Neural progenitor cell (in vitro differentiated cells): ENCODE data around the gene MFAP3L. TPM values are rescaled to one million over a fixed set of nuclear protein-coding genes. Genes with fewer than 3 reads are reported as not detected.

Experiments used
- DNase-seq: peaks from one replicate; pipeline ENCODE4 v3.0.0-alpha.2; 2016; ENCODE audit warnings: low spot score
- H2AFZ ChIP-seq: fragments of 200-600 bp; sonication (generic); replicated peaks from 2 replicates; pipeline ENCODE4 v1.6.1; 2016; ENCODE audit warnings: antibody characterized with exemption
- H3F3A ChIP-seq: fragments of 200-600 bp; sonication (generic); 2 replicates; pipeline ENCODE4 v1.6.1; 2016; ENCODE audit warnings: antibody characterized with exemption, low read depth
- H3K27ac ChIP-seq: fragments of 200-600 bp; sonication (generic); 2 replicates; pipeline ENCODE4 v1.5.1; 2016; ENCODE audit warnings: mild to moderate bottlenecking
- H3K27me3 ChIP-seq: fragments of 200-600 bp; sonication (generic); 2 replicates; pipeline ENCODE4 v1.6.1; 2016; ENCODE audit warnings: mild to moderate bottlenecking, moderate library complexity
- H3K36me3 ChIP-seq: fragments of 200-600 bp; sonication (generic); 2 replicates; pipeline ENCODE4 v1.5.1; 2016
- H3K4me1 ChIP-seq: fragments of 200-600 bp; sonication (generic); 2 replicates; pipeline ENCODE4 v1.6.1; 2016; ENCODE audit warnings: mixed run types
- H3K4me2 ChIP-seq: fragments of 200-600 bp; sonication (generic); 2 replicates; pipeline ENCODE4 v1.6.1; 2016
- H3K4me3 ChIP-seq: fragments of 200-600 bp; sonication (generic); 2 replicates; pipeline ENCODE4 v1.5.1; 2016
- H3K79me2 ChIP-seq: fragments of 200-600 bp; sonication (generic); 2 replicates; pipeline ENCODE4 v1.6.1; 2016; ENCODE audit warnings: low read depth
- H3K9ac ChIP-seq: fragments of 200-600 bp; sonication (generic); 2 replicates; pipeline ENCODE4 v1.6.1; 2016
- H3K9me3 ChIP-seq: fragments of 200-600 bp; sonication (generic); 2 replicates; pipeline ENCODE4 v1.5.1; 2016; ENCODE audit warnings: low read depth
- H4K20me1 ChIP-seq: fragments of 200-600 bp; sonication (generic); 2 replicates; pipeline ENCODE4 v1.6.1; 2016; ENCODE audit warnings: low read depth
- H3K27ac Mint-ChIP-seq: 3 replicates; pipeline ENCODE4 v1.8.0; 2021; ENCODE audit warnings: mixed read lengths
- H3K27me3 Mint-ChIP-seq: 2 replicates; pipeline ENCODE4 v1.8.0; 2022; ENCODE audit warnings: low read depth, mild to moderate bottlenecking, inconsistent platforms, moderate library complexity, mixed read lengths; ENCODE audit not compliant: insufficient read depth
- H3K36me3 Mint-ChIP-seq: 3 replicates; pipeline ENCODE4 v1.8.0; 2021; ENCODE audit warnings: mixed read lengths
- H3K4me1 Mint-ChIP-seq: 3 replicates; pipeline ENCODE4 v1.8.0; 2021; ENCODE audit warnings: mixed read lengths
- H3K4me3 Mint-ChIP-seq: 3 replicates; pipeline ENCODE4 v1.8.0; 2021; ENCODE audit warnings: mild to moderate bottlenecking, moderate library complexity, mixed read lengths
- H3K9me3 Mint-ChIP-seq: 3 replicates; pipeline ENCODE4 v1.8.0; 2020; ENCODE audit warnings: mixed read lengths
- CTCF ChIP-seq: fragments of 200-600 bp; sonication (generic); IDR thresholded peaks from 2 replicates; pipeline ENCODE4 v1.5.1; 2017; ENCODE audit warnings: antibody characterized with exemption, mild to moderate bottlenecking
- EZH2 ChIP-seq: fragments of 200-600 bp; sonication (generic); IDR thresholded peaks from 2 replicates; pipeline ENCODE4 v1.6.1; 2017; ENCODE audit warnings: antibody characterized with exemption, mild to moderate bottlenecking, moderate library complexity
- EZH2phosphoT487 ChIP-seq: fragments of 200-600 bp; sonication (generic); IDR thresholded peaks from 2 replicates; pipeline ENCODE4 v1.6.1; 2017; ENCODE audit warnings: antibody characterized with exemption
- total RNA-seq: library from RNA; depleted of rRNA; stranded (reverse); fragments of >200 nt; gene quantifications from 2 replicates; pipeline ENCODE4 v1.2.3, GENCODE V29; 2015; ENCODE audit warnings: low replicate concordance

MFAP3L gene
- total RNA-seq, 1 donor from 2014 or later = 30.7 TPM

- Mint-ChIP-seq H3K4me1 (peaks cover 23% of the 10 kb centered on the region), H3K36me3 (no peaks in the 10 kb centered on the region)
- peak overlapping the region; percentile 79 for H3K27ac ChIP-seq
Observed at GRCh38 chr4:170003071-170004070, 22.8 kb downstream of the MFAP3L start.

GRCh38 chr4:170001745-170002267 lies 24.4 kb downstream of the MFAP3L start:
- H3K4me1 ChIP-seq = peaks cover 54% of the 10 kb centered on the region
- no peak overlapping the region for H3K4me3 ChIP-seq
- TF ChIP-seq EZH2phosphoT487 (no peak), CTCF (no peak), EZH2 (no peak)
- no peaks in the 10 kb centered on the region for H3K27me3 ChIP-seq
- no peak overlapping the region for H3K27ac ChIP-seq
- Mint-ChIP-seq H3K36me3 (no peaks in the 10 kb centered on the region), H3K27me3 (no peaks in the 10 kb centered on the region), H3K27ac (no peak overlapping the region), H3K4me1 (peaks cover 23% of the 10 kb centered on the region), H3K4me3 (no peak overlapping the region), H3K9me3 (no peaks in the 10 kb centered on the region)
- H3K9ac ChIP-seq = no peak overlapping the region
- DNase-seq = no peak
- H3K36me3 ChIP-seq = no peaks in the 10 kb centered on the region
- H4K20me1 ChIP-seq = no peaks in the 10 kb centered on the region
- H3F3A ChIP-seq = peaks cover 33% of the 10 kb centered on the region
- H3K9me3 ChIP-seq = no peaks in the 10 kb centered on the region
- peaks cover 1% of the 10 kb centered on the region for H3K79me2 ChIP-seq
- H2AFZ ChIP-seq = no peak overlapping the region
- H3K4me2 ChIP-seq = no peak overlapping the region

More at GRCh38 chr4:170003071-170004070, 22.8 kb downstream of the MFAP3L start:
- no peaks in the 10 kb centered on the region for H3K9me3 ChIP-seq
- peaks cover 13% of the 10 kb centered on the region for H3K79me2 ChIP-seq
- TF ChIP-seq EZH2 (no peak), CTCF (no peak), EZH2phosphoT487 (no peak)
- H4K20me1 ChIP-seq = no peaks in the 10 kb centered on the region
- H3K36me3 ChIP-seq = no peaks in the 10 kb centered on the region
- H3K27me3 ChIP-seq = no peaks in the 10 kb centered on the region
- H3K9me3 Mint-ChIP-seq = no peaks in the 10 kb centered on the region
- peak overlapping the region; percentile 71 for H3K4me2 ChIP-seq
- no peak overlapping the region for H3K4me3 Mint-ChIP-seq
- H3F3A ChIP-seq = peaks cover 33% of the 10 kb centered on the region
- H3K27ac Mint-ChIP-seq = no peak overlapping the region
- H3K27me3 Mint-ChIP-seq = no peaks in the 10 kb centered on the region
- H3K4me1 ChIP-seq = peaks cover 66% of the 10 kb centered on the region
- H3K4me3 ChIP-seq = no peak overlapping the region
- H2AFZ ChIP-seq = no peak overlapping the region
- H3K9ac ChIP-seq = no peak overlapping the region
- no peak for DNase-seq

- Histone ChIP-seq H3K27me3 (no peaks in the 10 kb centered on the region), H3K9me3 (no peaks in the 10 kb centered on the region), H3F3A (peaks cover 30% of the 10 kb centered on the region), H3K4me1 (peaks cover 58% of the 10 kb centered on the region), H2AFZ (no peak overlapping the region), H4K20me1 (no peaks in the 10 kb centered on the region), H3K36me3 (no peaks in the 10 kb centered on the region), H3K79me2 (no peaks in the 10 kb centered on the region), H3K4me3 (no peak overlapping the region), H3K4me2 (no peak overlapping the region), H3K9ac (no peak overlapping the region), H3K27ac (no peak overlapping the region)
- no peaks in the 10 kb centered on the region for H3K9me3 Mint-ChIP-seq
- no peaks in the 10 kb centered on the region for H3K27me3 Mint-ChIP-seq
- TF ChIP-seq CTCF (no peak), EZH2 (no peak), EZH2phosphoT487 (no peak)
- no peaks in the 10 kb centered on the region for H3K36me3 Mint-ChIP-seq
- H3K4me1 Mint-ChIP-seq = peaks cover 29% of the 10 kb centered on the region
- H3K4me3 Mint-ChIP-seq = no peak overlapping the region
- no peak for DNase-seq
- H3K27ac Mint-ChIP-seq = no peak overlapping the region
Observed at GRCh38 chr4:170001011-170001744, 25.0 kb downstream of the MFAP3L start.
